WERI-Rb-1 (cell line): ENCODE measurements around the gene UNC5A.

Experiments used
- DNase-seq: peaks from one replicate; pipeline ENCODE4 v3.0.0-alpha.2; 2020
- H3K27ac ChIP-seq: fragments of 250-450 bp; sonication (Bioruptor Pico); 2 replicates; pipeline ENCODE4 v1.5.1; 2020; ENCODE audit warnings: mild to moderate bottlenecking, moderate library complexity
- H3K27me3 ChIP-seq: fragments of 250-450 bp; sonication (Bioruptor Pico); 2 replicates; pipeline ENCODE4 v1.5.1; 2021; ENCODE audit warnings: mild to moderate bottlenecking, low read depth, moderate library complexity; ENCODE audit not compliant: insufficient read depth, severe bottlenecking
- H3K36me3 ChIP-seq: fragments of 250-450 bp; sonication (Bioruptor Pico); 2 replicates; pipeline ENCODE4 v1.5.1; 2020; ENCODE audit warnings: mild to moderate bottlenecking, moderate library complexity
- H3K4me3 ChIP-seq: 2 replicates; pipeline ENCODE4 v1.5.1; 2011; ENCODE audit warnings: low read depth, mild to moderate bottlenecking, control low read depth, low read length
- H3K9me3 ChIP-seq: fragments of 250-450 bp; sonication (Bioruptor Pico); 2 replicates; pipeline ENCODE4 v1.5.1; 2021; ENCODE audit warnings: mild to moderate bottlenecking, moderate library complexity; ENCODE audit not compliant: severe bottlenecking
- CTCF ChIP-seq: IDR thresholded peaks from 2 replicates; pipeline ENCODE4 v1.5.1; 2011; ENCODE audit warnings: low read depth, mild to moderate bottlenecking, control low read depth, inconsistent platforms, low read length

The UNC5A gene

DNA sequence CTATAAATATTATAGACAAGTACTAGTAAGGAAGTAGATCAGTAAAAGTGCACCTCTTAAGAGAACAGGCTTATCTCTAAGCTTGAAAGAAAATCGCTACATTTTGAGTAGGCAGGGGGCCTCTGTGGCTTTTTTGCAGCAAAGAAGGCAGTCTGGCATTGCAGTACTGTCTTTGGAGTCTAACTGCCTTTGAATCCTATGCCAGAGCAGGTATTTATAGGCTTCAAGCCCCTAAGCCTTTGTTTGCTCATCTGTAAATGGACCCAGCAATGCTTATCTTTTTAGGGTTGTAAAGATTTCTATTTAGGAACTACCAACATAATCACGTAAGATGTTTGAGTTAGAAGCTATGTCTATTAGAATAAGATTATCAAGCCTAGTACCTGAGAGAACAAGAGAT, 112.5 kb downstream of the UNC5A start:
- DNase-seq = no peak
- H3K36me3 ChIP-seq = no peaks in the 10 kb centered on the region
- H3K9me3 ChIP-seq = no peaks in the 10 kb centered on the region
- no peaks in the 10 kb centered on the region for H3K27me3 ChIP-seq
- no peak for TF ChIP-seq CTCF
- no peak overlapping the region for H3K4me3 ChIP-seq
- no peak overlapping the region for H3K27ac ChIP-seq

- H3K27ac ChIP-seq = no peak overlapping the region
- TF ChIP-seq CTCF = no peak
- no peaks in the 10 kb centered on the region for H3K9me3 ChIP-seq
- H3K4me3 ChIP-seq = no peak overlapping the region
- H3K27me3 ChIP-seq = no peaks in the 10 kb centered on the region
- DNase-seq = no peak
- H3K36me3 ChIP-seq = no peaks in the 10 kb centered on the region
Measured at GRCh38 chr5:176927562-176927961, 117.2 kb downstream of the UNC5A start.

GRCh38 chr5:176929654-176930053, 119.3 kb downstream of the UNC5A start:
- no peaks in the 10 kb centered on the region for H3K36me3 ChIP-seq

More at GRCh38 chr5:176929654-176930053, 119.3 kb downstream of the UNC5A start:
- DNase-seq = no peak
- Histone ChIP-seq H3K4me3 (no peak overlapping the region), H3K9me3 (no peaks in the 10 kb centered on the region), H3K27ac (no peak overlapping the region), H3K27me3 (no peaks in the 10 kb centered on the region)
- no peak for TF ChIP-seq CTCF
